GM12873 (cell line): ENCODE data around the gene COBL.

ENCODE experiments used
- CTCF ChIP-seq: IDR thresholded peaks from 2 replicates; pipeline ENCODE4 v1.5.1; 2012; ENCODE audit warnings: low read depth, mild to moderate bottlenecking, moderate library complexity, low read length, control low read depth; ENCODE audit not compliant: insufficient read depth; ENCODE audit errors: missing control alignments

Gene COBL

GRCh38 chr7:51078653-51079052 lies 238.0 kb downstream of the COBL start:
- no peak for TF ChIP-seq CTCF

GRCh38 chr7:51077987-51078370 lies 238.6 kb downstream of the COBL start:
- TF ChIP-seq CTCF = no peak

GRCh38 chr7:51077316-51077986 lies 239.2 kb downstream of the COBL start:
- TF ChIP-seq CTCF = no peak

GRCh38 chr7:51075681-51076580 lies 240.7 kb downstream of the COBL start:
- no peak for TF ChIP-seq CTCF

- TF ChIP-seq CTCF = no peak
Observed at GRCh38 chr7:51073171-51073570, 243.4 kb downstream of the COBL start.

- TF ChIP-seq CTCF = no peak
Observed at GRCh38 chr7:51072281-51072680, 244.3 kb downstream of the COBL start.

GRCh38 chr7:51071427-51071826 lies 245.2 kb downstream of the COBL start:
- TF ChIP-seq CTCF = no peak
